HFF-Myc (cell line): Measurements from ENCODE around the gene MAP3K5.

Source experiments
- DNase-seq: peaks from one replicate; pipeline ENCODE4 v3.0.0-alpha.2; 2011; ENCODE audit warnings: low read depth; ENCODE audit errors: extremely low read depth
- H3K4me3 ChIP-seq: replicated peaks from 2 replicates; pipeline ENCODE4 v1.5.1; 2011; ENCODE audit warnings: low read depth, mild to moderate bottlenecking, control low read depth, low read length
- CTCF ChIP-seq: IDR thresholded peaks from 2 replicates; pipeline ENCODE4 v1.5.1; 2012; ENCODE audit warnings: mild to moderate bottlenecking, low read depth, low read length, control low read depth; ENCODE audit errors: missing control alignments

The MAP3K5 gene

GRCh38 chr6:136779682-136780081 is 12.6 kb downstream of the MAP3K5 start:
- no peak overlapping the region for H3K4me3 ChIP-seq
- DNase-seq = no peak
- TF ChIP-seq CTCF = no peak

DNA sequence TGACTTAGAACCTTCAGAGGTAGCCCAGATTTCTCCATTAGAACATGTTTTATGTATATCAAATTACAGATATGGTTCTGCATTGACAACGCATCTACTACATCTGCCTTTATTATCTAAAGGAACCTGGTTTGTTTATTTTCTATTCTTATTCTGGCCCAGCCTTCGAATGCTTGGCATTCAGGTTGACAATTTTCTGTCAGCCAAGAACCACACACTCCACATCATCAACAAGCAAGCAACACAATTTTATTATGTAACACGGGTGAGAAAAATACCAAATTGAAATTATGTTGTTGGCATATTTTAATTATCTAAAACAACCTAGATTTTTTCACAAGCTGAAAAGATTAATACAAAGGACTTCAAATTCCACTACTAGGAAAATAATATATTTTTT is 14.6 kb downstream of the MAP3K5 start:
- TF ChIP-seq CTCF = no peak
- H3K4me3 ChIP-seq = no peak overlapping the region
- DNase-seq = no peak

DNA sequence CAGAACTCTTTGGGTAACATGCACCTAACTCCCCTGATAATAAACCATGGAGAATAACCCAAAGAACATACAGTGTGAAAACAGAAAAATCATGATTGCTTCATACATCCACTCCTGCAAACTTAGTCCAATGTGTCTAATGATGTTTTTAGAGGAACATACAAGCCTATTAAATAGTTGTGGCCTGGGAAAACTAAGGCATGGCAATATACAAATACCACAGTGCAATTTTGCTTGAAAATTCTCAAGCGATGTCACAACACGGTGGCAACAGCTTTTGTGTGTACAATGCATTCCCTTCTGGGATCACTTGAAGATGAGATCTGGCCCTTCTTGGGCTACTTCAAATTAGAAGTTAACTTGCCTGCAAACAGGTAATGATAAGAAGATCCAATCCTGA is 16.7 kb downstream of the MAP3K5 start:
- TF ChIP-seq CTCF = no peak

GRCh38 chr6:136775081-136775480 is 17.2 kb downstream of the MAP3K5 start:
- no peak for DNase-seq
- no peak overlapping the region for H3K4me3 ChIP-seq
- TF ChIP-seq CTCF = no peak

More for the DNA sequence above, 16.7 kb downstream of the MAP3K5 start:
- no peak for DNase-seq
- no peak overlapping the region for H3K4me3 ChIP-seq

DNA sequence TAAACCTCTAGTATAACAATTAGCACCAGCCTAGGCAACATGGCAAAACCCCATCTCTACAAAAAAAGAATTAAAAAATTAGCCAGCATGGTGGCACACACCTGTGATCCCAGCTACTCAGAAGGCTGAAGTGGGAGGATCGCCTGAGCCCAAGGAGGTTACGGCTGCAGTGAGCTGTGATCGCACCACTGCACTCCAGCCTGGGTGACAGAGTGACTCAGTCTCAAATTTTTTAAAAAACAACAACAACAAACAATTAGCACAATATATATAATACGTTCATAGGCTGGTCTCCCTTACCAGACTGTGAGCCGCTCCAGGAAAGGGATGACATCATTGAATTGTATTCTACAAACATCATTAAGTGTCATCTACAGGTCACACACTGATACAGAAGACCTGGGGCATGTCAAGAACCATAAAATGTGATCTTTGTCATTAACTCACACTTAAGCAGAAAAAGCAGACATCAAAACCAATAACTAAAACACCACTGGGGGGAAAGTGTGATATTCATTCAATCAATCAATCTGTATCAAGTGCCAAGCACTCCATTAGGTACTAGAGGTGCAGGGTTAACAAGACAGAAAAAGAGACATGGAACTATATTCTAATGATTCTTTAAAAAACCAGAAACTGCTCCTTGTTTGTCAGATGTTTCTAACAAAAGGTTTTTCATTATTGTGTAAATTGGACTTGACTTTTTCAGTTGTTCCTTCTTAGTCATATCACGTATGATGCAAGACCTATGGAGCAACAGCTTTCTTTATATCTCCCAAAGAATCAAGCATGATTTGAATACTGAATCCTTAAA is 17.8 kb downstream of the MAP3K5 start:
- H3K4me3 ChIP-seq = no peak overlapping the region
- no peak for TF ChIP-seq CTCF
- no peak for DNase-seq

- H3K4me3 ChIP-seq = no peak overlapping the region
- no peak for TF ChIP-seq CTCF
- no peak for DNase-seq
These were observed 18.8 kb downstream of the MAP3K5 start for GRCh38 chr6:136773473-136773796.
